Mammary epithelial cell (primary cell): ENCODE results near the gene NCBP3.

Experiments used
- EZH2 ChIP-seq: IDR thresholded peaks from 2 replicates; pipeline ENCODE4 v1.6.1; 2012; ENCODE audit warnings: low read length, inconsistent platforms, borderline replicate concordance
- TF ChIP-seq, protein P1 (sequence below), 2 donors: IDR thresholded peaks in 1 of 2; conservative IDR thresholded peaks in 1 of 2; 2 replicates each; pipeline ENCODE4 v1.5.1; 2011 to 2012; ENCODE audit warnings: inconsistent platforms in 2 of 2, low read length in 2 of 2, mild to moderate bottlenecking in 2 of 2, control low read depth in 1 of 2, low read depth in 1 of 2; ENCODE audit not compliant: insufficient read depth in 1 of 2; ENCODE audit errors: extremely low read depth in 1 of 2

GRCh38 chr17:3861761-3862681, 16.0 kb upstream of the NCBP3 start:
- TF ChIP-seq, protein P1, sequence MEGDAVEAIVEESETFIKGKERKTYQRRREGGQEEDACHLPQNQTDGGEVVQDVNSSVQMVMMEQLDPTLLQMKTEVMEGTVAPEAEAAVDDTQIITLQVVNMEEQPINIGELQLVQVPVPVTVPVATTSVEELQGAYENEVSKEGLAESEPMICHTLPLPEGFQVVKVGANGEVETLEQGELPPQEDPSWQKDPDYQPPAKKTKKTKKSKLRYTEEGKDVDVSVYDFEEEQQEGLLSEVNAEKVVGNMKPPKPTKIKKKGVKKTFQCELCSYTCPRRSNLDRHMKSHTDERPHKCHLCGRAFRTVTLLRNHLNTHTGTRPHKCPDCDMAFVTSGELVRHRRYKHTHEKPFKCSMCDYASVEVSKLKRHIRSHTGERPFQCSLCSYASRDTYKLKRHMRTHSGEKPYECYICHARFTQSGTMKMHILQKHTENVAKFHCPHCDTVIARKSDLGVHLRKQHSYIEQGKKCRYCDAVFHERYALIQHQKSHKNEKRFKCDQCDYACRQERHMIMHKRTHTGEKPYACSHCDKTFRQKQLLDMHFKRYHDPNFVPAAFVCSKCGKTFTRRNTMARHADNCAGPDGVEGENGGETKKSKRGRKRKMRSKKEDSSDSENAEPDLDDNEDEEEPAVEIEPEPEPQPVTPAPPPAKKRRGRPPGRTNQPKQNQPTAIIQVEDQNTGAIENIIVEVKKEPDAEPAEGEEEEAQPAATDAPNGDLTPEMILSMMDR (conservative IDR thresholded peaks at IDR 0.05 in 1 of 2, IDR thresholded peaks at IDR 0.05 in 1 of 2; ENCODE audit: extremely low read depth in 1 of 2, insufficient read depth in 1 of 2, low read depth in 1 of 2, low read length in 2 of 2), result no peak
- TF ChIP-seq EZH2, result no peak
